Neuronal stem cell (in vitro differentiated cells): ENCODE results near the gene FBXL14.
"Not testable (repeated sequence)": the region's sequence is repeated elsewhere in the genome, so short reads cannot be mapped to it uniquely, and the experiment has no call there.

Experiments
- DNase-seq: peaks from one replicate; pipeline ENCODE4 v3.0.0-alpha.2; 2013; ENCODE audit warnings: low spot score
- H2AFZ ChIP-seq: one replicate; pipeline ENCODE4 v1.6.1; 2013; ENCODE audit warnings: mild to moderate bottlenecking, low read length, inconsistent platforms
- H2AK5ac ChIP-seq: 2 replicates; pipeline ENCODE4 v1.6.1; 2013; ENCODE audit warnings: low read depth, mild to moderate bottlenecking, inconsistent platforms, low read length, moderate library complexity, mixed read lengths
- H2BK120ac ChIP-seq: 2 replicates; pipeline ENCODE4 v1.6.1; 2013; ENCODE audit warnings: low read depth, mild to moderate bottlenecking, inconsistent platforms, low read length, moderate library complexity, mixed read lengths
- H2BK12ac ChIP-seq: one replicate; pipeline ENCODE4 v1.6.1; 2013; ENCODE audit warnings: low read length, inconsistent platforms
- H2BK15ac ChIP-seq: 2 replicates; pipeline ENCODE4 v1.6.1; 2013; ENCODE audit warnings: mild to moderate bottlenecking, low read length, inconsistent platforms, mixed read lengths
- H2BK5ac ChIP-seq: one replicate; pipeline ENCODE4 v1.6.1; 2013; ENCODE audit warnings: inconsistent platforms, mild to moderate bottlenecking, low read length, moderate library complexity
- H3K14ac ChIP-seq: one replicate; pipeline ENCODE4 v1.6.1; 2013; ENCODE audit warnings: low read length, inconsistent platforms
- H3K18ac ChIP-seq: 2 replicates; pipeline ENCODE4 v1.6.1; 2013; ENCODE audit warnings: low read length, inconsistent platforms
- H3K23ac ChIP-seq: 2 replicates; pipeline ENCODE4 v1.6.1; 2013; ENCODE audit warnings: low read depth, mild to moderate bottlenecking, mixed read lengths, low read length, inconsistent platforms; ENCODE audit not compliant: poor library complexity
- H3K27ac ChIP-seq: replicated peaks from 3 replicates; pipeline ENCODE4 v1.5.1; 2013; ENCODE audit warnings: low read length, inconsistent platforms
- H3K27me3 ChIP-seq, 3 experiments: 2 replicates each; pipeline ENCODE4 v1.6.1; 2013; ENCODE audit warnings: low read length in 3 of 3, mild to moderate bottlenecking in 2 of 3, inconsistent platforms in 1 of 3, low read depth in 1 of 3, mixed read lengths in 1 of 3, moderate library complexity in 1 of 3; ENCODE audit not compliant: control insufficient read depth in 3 of 3, insufficient read depth in 3 of 3
- H3K36me3 ChIP-seq, 2 donors: replicated peaks in 1 of 2; 2 replicates each; pipeline ENCODE4 v1.6.1; 2013; ENCODE audit warnings: low read length in 2 of 2; ENCODE audit not compliant: control insufficient read depth in 2 of 2, insufficient read depth in 2 of 2
- H3K4ac ChIP-seq: 2 replicates; pipeline ENCODE4 v1.6.1; 2013; ENCODE audit warnings: inconsistent platforms, mild to moderate bottlenecking, low read length, moderate library complexity
- H3K4me1 ChIP-seq, 2 donors: 1 replicate in 1 of 2; 2 replicates in 1 of 2; pipeline ENCODE4 v1.6.1; 2013; ENCODE audit warnings: low read length in 2 of 2, low read depth in 1 of 2; ENCODE audit not compliant: control insufficient read depth in 2 of 2, insufficient read depth in 1 of 2
- H3K4me2 ChIP-seq: one replicate; pipeline ENCODE4 v1.6.1; 2013; ENCODE audit warnings: mild to moderate bottlenecking, low read length, inconsistent platforms; ENCODE audit not compliant: insufficient read depth, poor library complexity, severe bottlenecking
- H3K4me3 ChIP-seq, 2 donors: 2 replicates each; pipeline ENCODE4 v1.5.1; 2013; ENCODE audit warnings: low read length in 2 of 2, mild to moderate bottlenecking in 2 of 2, inconsistent platforms in 1 of 2, moderate library complexity in 1 of 2
- H3K79me1 ChIP-seq: one replicate; pipeline ENCODE4 v1.6.1; 2013; ENCODE audit warnings: low read depth, mild to moderate bottlenecking, inconsistent platforms, low read length, moderate library complexity
- H3K9ac ChIP-seq: one replicate; pipeline ENCODE4 v1.6.1; 2013; ENCODE audit warnings: mild to moderate bottlenecking, low read depth, low read length, inconsistent platforms; ENCODE audit not compliant: poor library complexity
- H3K9me3 ChIP-seq, 2 donors: replicated peaks in 1 of 2; 2 replicates each; pipeline versions ENCODE3 to v1.6.1; 2013; ENCODE audit warnings: low read length in 2 of 2, mild to moderate bottlenecking in 2 of 2, inconsistent platforms in 1 of 2, low read depth in 1 of 2, mixed read lengths in 1 of 2, moderate library complexity in 1 of 2; ENCODE audit not compliant: control insufficient read depth in 2 of 2, insufficient read depth in 1 of 2
- H4K8ac ChIP-seq: one replicate; pipeline ENCODE4 v1.6.1; 2013; ENCODE audit warnings: low read depth, mild to moderate bottlenecking, inconsistent platforms, low read length, moderate library complexity
- H4K91ac ChIP-seq: one replicate; pipeline ENCODE4 v1.6.1; 2013; ENCODE audit warnings: low read length, low read depth, mild to moderate bottlenecking, inconsistent platforms; ENCODE audit not compliant: poor library complexity
- whole genome bisulfite sequencing, 2 donors: extraction: QIAGEN DNeasy Blood & Tissue Kit; methylation state at CpG; one replicate each; pipeline ENCODE4 v1.1.7; 2013; ENCODE audit warnings: missing lambda C conversion rate in 2 of 2, mixed read lengths in 1 of 2; ENCODE audit not compliant: insufficient read length in 2 of 2, insufficient replicate concordance in 1 of 2; ENCODE audit errors: extremely low coverage in 2 of 2; 5-methylcytosine and 5-hydroxymethylcytosine counted together

Gene FBXL14

GRCh38 chr12:1605129-1606020 is 11.0 kb upstream of the FBXL14 start:
- no peaks in the 10 kb centered on the region for H3K9me3 ChIP-seq
- H3K4me3 ChIP-seq, result no peak overlapping the region
- no CpG with 5 or more reads among the region's 22 CpGs for WGBS, 2 donors
- H3K9ac ChIP-seq, result peak overlapping the region; percentile 22
- no peak overlapping the region for H2AK5ac ChIP-seq
- H4K8ac ChIP-seq, result no peak overlapping the region
- peak; percentile 62 for DNase-seq
- peaks cover 4% of the 10 kb centered on the region for H3K79me1 ChIP-seq
- H3K27me3 ChIP-seq, result peaks cover 0 to 87% (median 0%) of the 10 kb centered on the region in 3 experiments
- no peak overlapping the region for H3K14ac ChIP-seq
- no peak overlapping the region for H2BK120ac ChIP-seq
- H3K4me1 ChIP-seq, result peaks cover 8 to 14% of the 10 kb centered on the region in 2 donors
- H3K4me2 ChIP-seq, result peak overlapping the region; percentile 34
- no peak overlapping the region for H2BK15ac ChIP-seq
- H3K36me3 ChIP-seq, result peaks cover 0 to 3% of the 10 kb centered on the region in 2 donors
- H4K91ac ChIP-seq, result no peak overlapping the region
- H2BK12ac ChIP-seq, result no peak overlapping the region
- H3K4ac ChIP-seq, result no peak overlapping the region
- H2AFZ ChIP-seq, result peak overlapping the region; percentile 62
- H2BK5ac ChIP-seq, result no peak overlapping the region
- H3K27ac ChIP-seq, result no peak overlapping the region
- H3K18ac ChIP-seq, result peak overlapping the region; percentile 85
- peak overlapping the region; percentile 68 for H3K23ac ChIP-seq

- peaks cover 0 to 88% (median 0%) of the 10 kb centered on the region in 3 experiments for H3K27me3 ChIP-seq
- H3K4me3 ChIP-seq, result no peak overlapping the region
- no peak overlapping the region for H2BK12ac ChIP-seq
- H3K4me2 ChIP-seq, result no peak overlapping the region
- peaks cover 8 to 17% of the 10 kb centered on the region in 2 donors for H3K4me1 ChIP-seq
- no peak overlapping the region for H2BK15ac ChIP-seq
- H3K23ac ChIP-seq, result no peak overlapping the region
- H3K27ac ChIP-seq, result no peak overlapping the region
- no peak overlapping the region for H3K14ac ChIP-seq
- H4K8ac ChIP-seq, result no peak overlapping the region
- H3K36me3 ChIP-seq, result peaks cover 0 to 3% of the 10 kb centered on the region in 2 donors
- H3K9me3 ChIP-seq, result no peaks in the 10 kb centered on the region
- H3K9ac ChIP-seq, result no peak overlapping the region
- H2AFZ ChIP-seq, result no peak overlapping the region
- H2BK120ac ChIP-seq, result no peak overlapping the region
- no peak overlapping the region for H2BK5ac ChIP-seq
- no peak overlapping the region for H3K4ac ChIP-seq
- no peak overlapping the region for H3K18ac ChIP-seq
- no peak overlapping the region for H2AK5ac ChIP-seq
- WGBS, 2 donors, result no CpG with 5 or more reads among the region's 3 CpGs
- no peak for DNase-seq
- H4K91ac ChIP-seq, result no peak overlapping the region
- peaks cover 2% of the 10 kb centered on the region for H3K79me1 ChIP-seq
Measured at GRCh38 chr12:1604464-1604863, 10.1 kb upstream of the FBXL14 start.

DNA sequence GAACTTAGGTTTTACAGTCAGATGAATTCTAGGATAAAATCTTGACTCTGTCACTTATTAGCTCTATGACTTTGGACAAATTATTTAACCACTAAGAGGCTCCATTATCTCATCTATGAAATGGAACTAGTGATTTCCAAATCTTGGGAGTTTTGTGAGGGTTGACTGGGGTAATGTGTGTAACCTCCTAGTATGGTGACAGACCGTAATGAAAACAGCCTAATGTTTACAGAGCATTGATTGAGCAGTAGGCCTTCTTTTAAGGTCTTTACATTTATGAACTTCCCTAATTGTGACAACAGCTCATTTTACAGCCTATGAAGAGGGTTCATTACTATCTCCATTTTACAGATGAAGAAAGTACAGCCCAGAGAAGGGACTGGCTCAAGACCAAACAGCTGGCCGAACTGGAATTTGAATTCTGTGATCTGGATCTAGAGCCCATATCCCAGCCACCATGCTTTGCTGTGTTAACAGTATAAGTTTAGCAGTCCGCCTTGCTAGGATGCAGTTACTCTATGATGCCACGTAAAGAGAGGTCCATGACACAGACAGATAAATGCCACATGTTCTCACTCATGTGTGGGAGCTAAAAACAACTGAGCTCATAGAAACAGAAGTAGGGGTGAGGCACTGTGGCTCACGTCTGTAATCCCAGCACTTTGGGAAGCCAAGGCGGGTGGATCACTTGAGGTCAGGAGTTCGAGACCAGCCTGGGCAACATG is 9.1 kb upstream of the FBXL14 start:
- no peak overlapping the region for H4K8ac ChIP-seq
- WGBS, 2 donors, result no CpG with 5 or more reads among the region's 7 CpGs
- H2BK15ac ChIP-seq, result no peak overlapping the region
- H2AK5ac ChIP-seq, result no peak overlapping the region
- no peak overlapping the region for H3K9ac ChIP-seq
- H3K27ac ChIP-seq, result no peak overlapping the region
- H2BK12ac ChIP-seq, result no peak overlapping the region
- no peak for DNase-seq
- H3K18ac ChIP-seq, result no peak overlapping the region
- no peak overlapping the region for H3K4me3 ChIP-seq
- no peak overlapping the region for H3K14ac ChIP-seq
- no peak overlapping the region for H3K4me2 ChIP-seq
- H2BK120ac ChIP-seq, result no peak overlapping the region
- H3K27me3 ChIP-seq, result peaks cover 0 to 86% (median 0%) of the 10 kb centered on the region in 3 experiments
- H2BK5ac ChIP-seq, result no peak overlapping the region
- no peaks in the 10 kb centered on the region for H3K9me3 ChIP-seq
- no peak overlapping the region for H4K91ac ChIP-seq
- peaks cover 8 to 17% of the 10 kb centered on the region in 2 donors for H3K4me1 ChIP-seq
- H3K4ac ChIP-seq, result no peak overlapping the region
- no peak overlapping the region for H2AFZ ChIP-seq
- H3K79me1 ChIP-seq, result peaks cover 2% of the 10 kb centered on the region
- no peak overlapping the region for H3K23ac ChIP-seq
- H3K36me3 ChIP-seq, result peaks cover 0 to 3% of the 10 kb centered on the region in 2 donors

DNA sequence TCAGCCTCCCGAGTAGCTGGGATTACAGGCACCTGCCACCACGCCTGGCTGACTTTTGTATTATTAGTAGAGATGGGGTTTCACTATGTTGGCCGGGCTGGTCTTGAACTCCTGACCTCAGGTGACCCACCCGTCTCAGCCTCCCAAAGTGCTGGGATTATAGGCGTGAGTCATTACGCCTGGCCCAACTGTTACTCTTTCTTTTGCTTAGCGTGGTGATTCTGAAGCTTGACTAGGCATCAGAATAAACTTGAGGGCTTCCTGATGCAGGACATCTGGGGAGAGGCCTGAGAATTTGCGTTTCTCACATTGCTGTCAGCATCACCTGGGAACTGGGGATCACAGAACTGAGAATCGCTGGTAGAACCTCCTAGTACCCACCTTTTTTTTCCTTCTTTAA is 8.3 kb upstream of the FBXL14 start:
- WGBS, 2 donors, result no CpG with 5 or more reads among the region's 9 CpGs
- not testable (repeated sequence) for H3K79me1 ChIP-seq, H3K36me3 ChIP-seq

More for the DNA sequence above, 8.3 kb upstream of the FBXL14 start:
- not testable (repeated sequence) for H3K4ac ChIP-seq, H3K4me3 ChIP-seq, DNase-seq, H2BK5ac ChIP-seq, H3K18ac ChIP-seq, H2BK120ac ChIP-seq, H3K27ac ChIP-seq, H2BK15ac ChIP-seq, H3K23ac ChIP-seq, H3K9ac ChIP-seq, H2AFZ ChIP-seq, H2BK12ac ChIP-seq, H4K91ac ChIP-seq, H2AK5ac ChIP-seq, H4K8ac ChIP-seq, H3K9me3 ChIP-seq, H3K14ac ChIP-seq, H3K4me2 ChIP-seq
- peaks cover 0 to 87% (median 0%) of the 10 kb centered on the region in 3 experiments for H3K27me3 ChIP-seq
- peaks cover 8 to 17% of the 10 kb centered on the region in 2 donors for H3K4me1 ChIP-seq
